ENCODE measurements around the gene PDGFC. TPM values are rescaled to one million over a fixed set of nuclear protein-coding genes. Genes with fewer than 3 reads are reported as not detected.

PDGFC gene
- total RNA-seq, 1 experiment from 2014 or later, result 5.3 TPM

DNA sequence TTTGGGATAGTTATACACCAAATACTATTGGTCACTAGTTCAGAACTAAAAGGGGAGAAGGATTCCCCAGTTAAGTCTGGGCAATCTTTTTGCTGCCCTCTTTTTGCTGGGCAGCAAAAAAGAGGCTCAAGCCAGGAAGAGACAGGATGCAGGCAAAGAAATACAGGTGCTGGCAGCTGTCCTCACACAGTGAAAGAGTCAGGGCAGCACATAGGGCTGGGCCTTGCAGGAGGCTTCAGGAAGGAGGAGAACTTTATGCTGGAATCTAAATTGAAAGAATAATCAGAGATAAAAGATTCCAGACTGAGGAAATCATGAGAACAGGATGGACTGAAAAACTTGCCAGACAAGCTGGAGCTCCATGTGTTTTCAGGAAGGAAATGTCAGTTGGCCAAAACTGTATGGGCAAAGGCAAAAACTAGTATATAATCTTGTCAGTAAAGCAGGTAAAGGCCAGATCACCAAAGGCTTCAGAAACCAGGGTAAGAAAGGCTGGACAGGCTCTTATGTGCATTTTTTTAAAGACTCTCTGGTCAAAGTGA is 46.8 kb downstream of the PDGFC start:
- CTCF ChIA-PET, result interaction anchor here (0.5 kb wide), 1 partner anchor 46 kb away, joined by 3 read pairs; no protein-coding TSS in a partner anchor
- Mint-ChIP-seq H3K27ac (no peak overlapping the region), H3K4me3 (no peak overlapping the region), H3K27me3 (ENCODE audit: low read depth) (no peaks in the 10 kb centered on the region), H3K9me3 (peaks cover 13% of the 10 kb centered on the region), H3K36me3 (peaks cover 6% of the 10 kb centered on the region), H3K4me1 (no peaks in the 10 kb centered on the region)
- DNase-seq (ENCODE audit: low spot score) (no peak), ATAC-seq (no peak)
- TF ChIP-seq, protein P1, sequence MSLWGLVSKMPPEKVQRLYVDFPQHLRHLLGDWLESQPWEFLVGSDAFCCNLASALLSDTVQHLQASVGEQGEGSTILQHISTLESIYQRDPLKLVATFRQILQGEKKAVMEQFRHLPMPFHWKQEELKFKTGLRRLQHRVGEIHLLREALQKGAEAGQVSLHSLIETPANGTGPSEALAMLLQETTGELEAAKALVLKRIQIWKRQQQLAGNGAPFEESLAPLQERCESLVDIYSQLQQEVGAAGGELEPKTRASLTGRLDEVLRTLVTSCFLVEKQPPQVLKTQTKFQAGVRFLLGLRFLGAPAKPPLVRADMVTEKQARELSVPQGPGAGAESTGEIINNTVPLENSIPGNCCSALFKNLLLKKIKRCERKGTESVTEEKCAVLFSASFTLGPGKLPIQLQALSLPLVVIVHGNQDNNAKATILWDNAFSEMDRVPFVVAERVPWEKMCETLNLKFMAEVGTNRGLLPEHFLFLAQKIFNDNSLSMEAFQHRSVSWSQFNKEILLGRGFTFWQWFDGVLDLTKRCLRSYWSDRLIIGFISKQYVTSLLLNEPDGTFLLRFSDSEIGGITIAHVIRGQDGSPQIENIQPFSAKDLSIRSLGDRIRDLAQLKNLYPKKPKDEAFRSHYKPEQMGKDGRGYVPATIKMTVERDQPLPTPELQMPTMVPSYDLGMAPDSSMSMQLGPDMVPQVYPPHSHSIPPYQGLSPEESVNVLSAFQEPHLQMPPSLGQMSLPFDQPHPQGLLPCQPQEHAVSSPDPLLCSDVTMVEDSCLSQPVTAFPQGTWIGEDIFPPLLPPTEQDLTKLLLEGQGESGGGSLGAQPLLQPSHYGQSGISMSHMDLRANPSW (CRISPR knock-in tag; conservative IDR thresholded peaks at IDR 0.05; ENCODE audit: low read depth), result no peak
- TF ChIP-seq ERG (CRISPR knock-in tag; IDR thresholded peaks at IDR 0.05), result no peak
- TF ChIP-seq GABPB1 (CRISPR knock-in tag; IDR thresholded peaks at IDR 0.05), result no peak
- TF ChIP-seq, protein P2, sequence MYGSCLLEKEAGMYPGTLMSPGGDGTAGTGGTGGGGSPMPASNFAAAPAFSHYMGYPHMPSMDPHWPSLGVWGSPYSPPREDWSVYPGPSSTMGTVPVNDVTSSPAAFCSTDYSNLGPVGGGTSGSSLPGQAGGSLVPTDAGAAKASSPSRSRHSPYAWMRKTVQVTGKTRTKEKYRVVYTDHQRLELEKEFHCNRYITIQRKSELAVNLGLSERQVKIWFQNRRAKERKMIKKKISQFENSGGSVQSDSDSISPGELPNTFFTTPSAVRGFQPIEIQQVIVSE (CRISPR knock-in tag; IDR thresholded peaks at IDR 0.05; ENCODE audit: borderline replicate concordance), result no peak
- TF ChIP-seq, protein P3, sequence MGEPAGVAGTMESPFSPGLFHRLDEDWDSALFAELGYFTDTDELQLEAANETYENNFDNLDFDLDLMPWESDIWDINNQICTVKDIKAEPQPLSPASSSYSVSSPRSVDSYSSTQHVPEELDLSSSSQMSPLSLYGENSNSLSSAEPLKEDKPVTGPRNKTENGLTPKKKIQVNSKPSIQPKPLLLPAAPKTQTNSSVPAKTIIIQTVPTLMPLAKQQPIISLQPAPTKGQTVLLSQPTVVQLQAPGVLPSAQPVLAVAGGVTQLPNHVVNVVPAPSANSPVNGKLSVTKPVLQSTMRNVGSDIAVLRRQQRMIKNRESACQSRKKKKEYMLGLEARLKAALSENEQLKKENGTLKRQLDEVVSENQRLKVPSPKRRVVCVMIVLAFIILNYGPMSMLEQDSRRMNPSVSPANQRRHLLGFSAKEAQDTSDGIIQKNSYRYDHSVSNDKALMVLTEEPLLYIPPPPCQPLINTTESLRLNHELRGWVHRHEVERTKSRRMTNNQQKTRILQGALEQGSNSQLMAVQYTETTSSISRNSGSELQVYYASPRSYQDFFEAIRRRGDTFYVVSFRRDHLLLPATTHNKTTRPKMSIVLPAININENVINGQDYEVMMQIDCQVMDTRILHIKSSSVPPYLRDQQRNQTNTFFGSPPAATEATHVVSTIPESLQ (CRISPR knock-in tag; IDR thresholded peaks at IDR 0.05), result no peak
- no peak for TF ChIP-seq FOXP4 (CRISPR knock-in tag; IDR thresholded peaks at IDR 0.05)
- TF ChIP-seq, protein P4, sequence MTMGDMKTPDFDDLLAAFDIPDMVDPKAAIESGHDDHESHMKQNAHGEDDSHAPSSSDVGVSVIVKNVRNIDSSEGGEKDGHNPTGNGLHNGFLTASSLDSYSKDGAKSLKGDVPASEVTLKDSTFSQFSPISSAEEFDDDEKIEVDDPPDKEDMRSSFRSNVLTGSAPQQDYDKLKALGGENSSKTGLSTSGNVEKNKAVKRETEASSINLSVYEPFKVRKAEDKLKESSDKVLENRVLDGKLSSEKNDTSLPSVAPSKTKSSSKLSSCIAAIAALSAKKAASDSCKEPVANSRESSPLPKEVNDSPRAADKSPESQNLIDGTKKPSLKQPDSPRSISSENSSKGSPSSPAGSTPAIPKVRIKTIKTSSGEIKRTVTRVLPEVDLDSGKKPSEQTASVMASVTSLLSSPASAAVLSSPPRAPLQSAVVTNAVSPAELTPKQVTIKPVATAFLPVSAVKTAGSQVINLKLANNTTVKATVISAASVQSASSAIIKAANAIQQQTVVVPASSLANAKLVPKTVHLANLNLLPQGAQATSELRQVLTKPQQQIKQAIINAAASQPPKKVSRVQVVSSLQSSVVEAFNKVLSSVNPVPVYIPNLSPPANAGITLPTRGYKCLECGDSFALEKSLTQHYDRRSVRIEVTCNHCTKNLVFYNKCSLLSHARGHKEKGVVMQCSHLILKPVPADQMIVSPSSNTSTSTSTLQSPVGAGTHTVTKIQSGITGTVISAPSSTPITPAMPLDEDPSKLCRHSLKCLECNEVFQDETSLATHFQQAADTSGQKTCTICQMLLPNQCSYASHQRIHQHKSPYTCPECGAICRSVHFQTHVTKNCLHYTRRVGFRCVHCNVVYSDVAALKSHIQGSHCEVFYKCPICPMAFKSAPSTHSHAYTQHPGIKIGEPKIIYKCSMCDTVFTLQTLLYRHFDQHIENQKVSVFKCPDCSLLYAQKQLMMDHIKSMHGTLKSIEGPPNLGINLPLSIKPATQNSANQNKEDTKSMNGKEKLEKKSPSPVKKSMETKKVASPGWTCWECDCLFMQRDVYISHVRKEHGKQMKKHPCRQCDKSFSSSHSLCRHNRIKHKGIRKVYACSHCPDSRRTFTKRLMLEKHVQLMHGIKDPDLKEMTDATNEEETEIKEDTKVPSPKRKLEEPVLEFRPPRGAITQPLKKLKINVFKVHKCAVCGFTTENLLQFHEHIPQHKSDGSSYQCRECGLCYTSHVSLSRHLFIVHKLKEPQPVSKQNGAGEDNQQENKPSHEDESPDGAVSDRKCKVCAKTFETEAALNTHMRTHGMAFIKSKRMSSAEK (CRISPR knock-in tag; IDR thresholded peaks at IDR 0.05; ENCODE audit: borderline replicate concordance), result no peak
- no peak for TF ChIP-seq ZNF423 (CRISPR knock-in tag; IDR thresholded peaks at IDR 0.05)
- no peak for TF ChIP-seq HMGA2 (CRISPR knock-in tag; IDR thresholded peaks at IDR 0.05)
- TF ChIP-seq JUN (CRISPR knock-in tag; IDR thresholded peaks at IDR 0.05), result no peak
- TF ChIP-seq EMX1 (CRISPR knock-in tag; IDR thresholded peaks at IDR 0.05), result no peak
- no peak for TF ChIP-seq TEAD4 (CRISPR knock-in tag; IDR thresholded peaks at IDR 0.05)
- TF ChIP-seq E2F1 (CRISPR knock-in tag; IDR thresholded peaks at IDR 0.05), result no peak
- TF ChIP-seq FOXK1 (CRISPR knock-in tag; IDR thresholded peaks at IDR 0.05), result no peak
- no peak for TF ChIP-seq ZNF396 (CRISPR knock-in tag; IDR thresholded peaks at IDR 0.05; ENCODE audit: borderline replicate concordance)
- TF ChIP-seq NR3C1 (CRISPR knock-in tag; conservative IDR thresholded peaks at IDR 0.05; ENCODE audit: low read depth), result no peak
- no peak for TF ChIP-seq SOX15 (CRISPR knock-in tag; IDR thresholded peaks at IDR 0.05)
- POLR2A ChIA-PET, result no interaction called here

Data from WTC11 (cell line).